Panc1 (cell line): ENCODE measurements around the gene PLK5. TPM values are rescaled to one million over a fixed set of nuclear protein-coding genes. Genes with fewer than 3 reads are reported as not detected.

Experiments used
- ATAC-seq: fragments of 200-7000 bp; cut with Tn5 transposase; 2 replicates; pipeline ENCODE4 v1.9.1; 2020; ENCODE audit warnings: mild to moderate bottlenecking, moderate library complexity
- BruUV-seq: library from RNA; stranded (reverse); fragments of 400-500 nt; replicated peaks from 2 replicates; lab custom pipeline; 2021; lab: Mats Ljungman, UMichigan
- CTCF ChIA-PET: fragments of 300-600 bp; sonication (Branson Sonifier 250); formaldehyde crosslinking; loops from one replicate; lab custom pipeline; 2022; ENCODE audit warnings: antibody characterized with exemption; lab: Charles Lee
- POLR2A ChIA-PET: fragments of 300-600 bp; sonication (Branson Sonifier 250); formaldehyde crosslinking; loops from one replicate; lab custom pipeline; 2022; ENCODE audit warnings: antibody characterized with exemption; lab: Charles Lee
- DNase-seq: peaks from one replicate; pipeline ENCODE4 v3.0.0-alpha.2; 2010; ENCODE audit warnings: low read depth, low spot score
- H3K27ac ChIP-seq: 2 replicates; pipeline ENCODE4 v1.5.1; 2011; ENCODE audit warnings: mild to moderate bottlenecking, low read length, inconsistent platforms
- H3K27me3 ChIP-seq: fragments of 200-500 bp; sonication (Bioruptor generic); 2 replicates; pipeline ENCODE4 v1.6.0; 2014; ENCODE audit warnings: low read length, inconsistent platforms; ENCODE audit not compliant: control insufficient read depth, insufficient read depth
- H3K36me3 ChIP-seq: fragments of 200-500 bp; sonication (Bioruptor generic); 2 replicates; pipeline ENCODE4 v1.5.1; 2014; ENCODE audit warnings: inconsistent platforms, mild to moderate bottlenecking, low read length, moderate library complexity; ENCODE audit not compliant: control insufficient read depth, insufficient read depth
- H3K4me1 ChIP-seq: 2 replicates; pipeline ENCODE4 v1.5.1; 2011; ENCODE audit warnings: inconsistent platforms, mild to moderate bottlenecking, low read length, moderate library complexity; ENCODE audit not compliant: control insufficient read depth, insufficient read depth
- H3K4me3 ChIP-seq, 2 experiments: 2 replicates each; pipeline ENCODE4 v1.5.1; 2011 to 2012; ENCODE audit warnings: low read depth in 2 of 2, low read length in 2 of 2, mild to moderate bottlenecking in 2 of 2, inconsistent platforms in 1 of 2, moderate library complexity in 1 of 2
- H3K9me3 ChIP-seq: fragments of 200-500 bp; sonication (Bioruptor generic); 2 replicates; pipeline ENCODE4 v1.5.1; 2014; ENCODE audit warnings: low read depth, mild to moderate bottlenecking, inconsistent platforms, low read length, moderate library complexity; ENCODE audit not compliant: control insufficient read depth, insufficient read depth
- CTCF ChIP-seq: fragments of 450-650 bp; IDR thresholded peaks from 2 replicates; pipeline ENCODE4 v1.5.1; 2017; ENCODE audit warnings: mild to moderate bottlenecking
- POLR2AphosphoS5 ChIP-seq: IDR thresholded peaks from 2 replicates; pipeline ENCODE4 v1.6.1; 2012; ENCODE audit warnings: mild to moderate bottlenecking, low read depth, low read length, moderate library complexity
- REST ChIP-seq, 2 experiments: IDR thresholded peaks; 2 replicates each; pipeline ENCODE4 v1.6.1; 2011 to 2012; ENCODE audit warnings: low read depth in 2 of 2, control low read depth in 1 of 2, low read length in 1 of 2, mild to moderate bottlenecking in 1 of 2, moderate library complexity in 1 of 2; ENCODE audit not compliant: insufficient read depth in 1 of 2
- SIN3A ChIP-seq: IDR thresholded peaks from 2 replicates; pipeline ENCODE4 v1.6.1; 2012; ENCODE audit warnings: low read depth, mild to moderate bottlenecking, low read length, moderate library complexity, borderline replicate concordance; ENCODE audit not compliant: insufficient read depth
- TCF7L2 ChIP-seq: IDR thresholded peaks from 2 replicates; pipeline ENCODE4 v1.6.1; 2011; ENCODE audit warnings: mild to moderate bottlenecking, low read depth, low read length, inconsistent platforms
- in situ Hi-C: cut with HindIII; loops from 2 replicates; pipeline ENCODE4 v1.10.0; 2016; ENCODE audit warnings: low sequenced_read_pairs, low pct_unique_long_range_greater_than_20kb
- intact Hi-C: fragments of 100-400 bp; cut with micrococcal nuclease; formaldehyde crosslinking; loops from one replicate; pipeline ENCODE4 v1.10.0; 2022; ENCODE audit not compliant: unreplicated experiment
- total RNA-seq: library from RNA; stranded (reverse); gene quantifications from one replicate; pipeline ENCODE4 v1.2.1, GENCODE V29; 2021; ENCODE audit not compliant: unreplicated experiment

The PLK5 gene
- total RNA-seq, 1 experiment from 2014 or later: not detected

DNA sequence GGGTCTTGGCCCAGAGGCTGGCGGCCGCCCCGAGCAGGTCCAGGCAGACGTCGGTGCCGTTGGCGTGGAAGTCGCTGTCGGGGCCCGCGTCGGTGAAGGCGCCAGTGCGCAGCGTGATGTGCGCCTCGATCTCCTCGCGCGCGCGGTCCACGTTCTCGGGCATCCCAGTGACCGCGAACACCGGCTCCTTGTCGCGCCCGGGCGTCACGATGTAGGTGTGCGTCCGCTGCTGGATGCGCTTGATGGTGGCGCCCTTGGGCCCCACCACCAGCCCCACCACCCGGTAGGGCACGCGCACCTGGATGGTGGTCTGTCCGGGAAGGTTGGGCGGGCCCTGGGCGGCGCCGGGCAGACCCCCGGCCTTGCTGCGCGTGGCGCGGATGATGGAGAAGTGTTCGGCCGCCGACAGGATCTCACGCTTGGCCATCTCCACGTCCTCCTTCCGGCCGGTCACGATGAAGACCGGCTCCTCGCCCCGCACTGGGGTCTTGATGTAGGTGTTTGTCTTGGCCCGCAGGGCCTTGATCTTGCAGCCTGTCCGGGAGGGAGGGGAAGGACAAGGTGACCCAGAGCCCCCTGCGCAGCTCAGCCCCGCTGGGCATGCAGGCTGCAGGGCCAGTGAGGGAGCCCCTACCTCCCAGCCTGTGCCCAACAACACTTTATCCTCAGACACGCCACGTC is 32.7 kb downstream of the PLK5 start:
- intact Hi-C loops (no loop called here), in situ Hi-C loops (no loop called here)
- no peak for TF ChIP-seq POLR2AphosphoS5
- no peak for TF ChIP-seq REST (IDR thresholded peaks at IDR 0.05; ENCODE audit: insufficient read depth in 1 of 2, low read depth in 2 of 2, low read length in 1 of 2)
- no peak for TF ChIP-seq SIN3A
- no peak for TF ChIP-seq TCF7L2
- no peak for TF ChIP-seq CTCF
- H3K4me3 ChIP-seq: no peak overlapping the region
- no peaks in the 10 kb centered on the region for H3K36me3 ChIP-seq
- no peak for ATAC-seq
- no peak overlapping the region for H3K27ac ChIP-seq
- no peak for DNase-seq
- BruUV-seq: no TSS peak
- no peaks in the 10 kb centered on the region for H3K9me3 ChIP-seq
- ChIA-PET CTCF (no interaction called here), POLR2A (no interaction called here)
- H3K4me1 ChIP-seq: no peaks in the 10 kb centered on the region
- H3K27me3 ChIP-seq: no peaks in the 10 kb centered on the region

GRCh38 chr19:1558552-1558951 is 34.7 kb downstream of the PLK5 start:
- H3K27me3 ChIP-seq: no peaks in the 10 kb centered on the region
- H3K4me3 ChIP-seq: no peak overlapping the region
- no peak overlapping the region for H3K27ac ChIP-seq
- BruUV-seq: TSS peak; percentile 74
- no peaks in the 10 kb centered on the region for H3K4me1 ChIP-seq
- CTCF ChIA-PET: no interaction called here
- H3K9me3 ChIP-seq: no peaks in the 10 kb centered on the region
- POLR2A ChIA-PET: no interaction called here
- in situ Hi-C loops (no loop called here), intact Hi-C loops (no loop called here)
- TF ChIP-seq REST (IDR thresholded peaks at IDR 0.05; ENCODE audit: insufficient read depth in 1 of 2, low read depth in 2 of 2, low read length in 1 of 2) (no peak), TCF7L2 (no peak), POLR2AphosphoS5 (no peak), SIN3A (no peak), CTCF (no peak)
- no peak for ATAC-seq
- no peaks in the 10 kb centered on the region for H3K36me3 ChIP-seq
- no peak for DNase-seq
